PC-9 (cell line): ENCODE measurements around the gene TSPEAR.

Source experiments
- EZH2 ChIP-seq: fragments of 200-600 bp; sonication (generic); IDR thresholded peaks from 2 replicates; pipeline ENCODE4 v1.8.0; 2017; ENCODE audit warnings: antibody characterized with exemption, low read depth
- TF ChIP-seq, protein P1 (sequence below): fragments of 200-600 bp; sonication (generic); conservative IDR thresholded peaks from 2 replicates; pipeline ENCODE4 v1.6.1; 2017; ENCODE audit warnings: mixed run types, antibody characterized with exemption, mild to moderate bottlenecking, moderate library complexity

- TF ChIP-seq EZH2: no peak
- TF ChIP-seq, protein P1, sequence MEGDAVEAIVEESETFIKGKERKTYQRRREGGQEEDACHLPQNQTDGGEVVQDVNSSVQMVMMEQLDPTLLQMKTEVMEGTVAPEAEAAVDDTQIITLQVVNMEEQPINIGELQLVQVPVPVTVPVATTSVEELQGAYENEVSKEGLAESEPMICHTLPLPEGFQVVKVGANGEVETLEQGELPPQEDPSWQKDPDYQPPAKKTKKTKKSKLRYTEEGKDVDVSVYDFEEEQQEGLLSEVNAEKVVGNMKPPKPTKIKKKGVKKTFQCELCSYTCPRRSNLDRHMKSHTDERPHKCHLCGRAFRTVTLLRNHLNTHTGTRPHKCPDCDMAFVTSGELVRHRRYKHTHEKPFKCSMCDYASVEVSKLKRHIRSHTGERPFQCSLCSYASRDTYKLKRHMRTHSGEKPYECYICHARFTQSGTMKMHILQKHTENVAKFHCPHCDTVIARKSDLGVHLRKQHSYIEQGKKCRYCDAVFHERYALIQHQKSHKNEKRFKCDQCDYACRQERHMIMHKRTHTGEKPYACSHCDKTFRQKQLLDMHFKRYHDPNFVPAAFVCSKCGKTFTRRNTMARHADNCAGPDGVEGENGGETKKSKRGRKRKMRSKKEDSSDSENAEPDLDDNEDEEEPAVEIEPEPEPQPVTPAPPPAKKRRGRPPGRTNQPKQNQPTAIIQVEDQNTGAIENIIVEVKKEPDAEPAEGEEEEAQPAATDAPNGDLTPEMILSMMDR: peak; percentile 47
Measured at GRCh38 chr21:44742418-44743153, 31.2 kb upstream of the TSPEAR start.
